Prostate gland (tissue), 2 donors: ENCODE results near the gene ARID5A. TPM values are rescaled to one million over a fixed set of nuclear protein-coding genes. Genes with fewer than 3 reads are reported as not detected.

Experiments used
- DNase-seq: peaks from one replicate; pipeline ENCODE4 v3.0.0-alpha.2; 2019; ENCODE audit warnings: low spot score
- H3K27ac ChIP-seq, 2 donors: fragments of 200-600 bp; sonication (generic); 2 replicates each; pipeline ENCODE4 v1.5.1; 2017 to 2019
- H3K27me3 ChIP-seq: fragments of 200-600 bp; sonication (generic); replicated peaks from 2 replicates; pipeline ENCODE4 v1.5.1; 2019; ENCODE audit not compliant: insufficient read depth
- H3K36me3 ChIP-seq, 2 donors: fragments of 200-600 bp; sonication (generic); 1 replicate in 1 of 2; 2 replicates in 1 of 2; pipeline versions ENCODE4 v1.5.1 to v1.8.1; 2017 to 2019
- H3K4me1 ChIP-seq: fragments of 200-600 bp; sonication (generic); replicated peaks from 2 replicates; pipeline ENCODE4 v1.5.1; 2019
- H3K4me3 ChIP-seq, 2 donors: fragments of 200-600 bp; sonication (generic); 2 replicates each; pipeline ENCODE4 v1.5.1; 2017 to 2019
- H3K9me3 ChIP-seq: fragments of 200-600 bp; sonication (generic); 2 replicates; pipeline ENCODE4 v1.5.1; 2017
- POLR2A ChIP-seq: fragments of 450-650 bp; IDR thresholded peaks from one replicate; pipeline ENCODE4 v1.6.1; 2016; ENCODE audit warnings: antibody characterized with exemption, mild to moderate bottlenecking
- POLR2AphosphoS5 ChIP-seq: sonication (generic); formaldehyde crosslinking; IDR thresholded peaks from one replicate; pipeline ENCODE4 v1.6.1; 2017; ENCODE audit warnings: antibody characterized with exemption
- WGBS: methylation state at CpG from one replicate; pipeline ENCODE4 v1.1.5; 2018; 5-methylcytosine and 5-hydroxymethylcytosine counted together
- intact Hi-C: fragments of 100-400 bp; cut with DNase I; formaldehyde crosslinking; loops from one replicate; pipeline ENCODE4 v1.14.2; 2022
- total RNA-seq, 2 donors: library from RNA; depleted of rRNA; stranded (reverse); fragments of >200 nt; gene quantifications; one replicate each; pipeline ENCODE4 v1.1.0, GENCODE V29; 2016
- TF ChIP-seq, protein P1 (sequence below), 4 experiments: fragments of 200-600 bp in 2 of 4; fragments of 450-650 bp in 2 of 4; sonication (generic) in 2 of 4; IDR thresholded peaks; 1 replicate in 3 of 4; 2 replicates in 1 of 4; pipeline ENCODE4 v1.5.1; 2016 to 2019; ENCODE audit warnings: antibody characterized with exemption in 4 of 4, mild to moderate bottlenecking in 2 of 4, moderate library complexity in 2 of 4

Gene ARID5A
- total RNA-seq, 2 donors from 2014 or later = 23.0 to 54.6 TPM

DNA sequence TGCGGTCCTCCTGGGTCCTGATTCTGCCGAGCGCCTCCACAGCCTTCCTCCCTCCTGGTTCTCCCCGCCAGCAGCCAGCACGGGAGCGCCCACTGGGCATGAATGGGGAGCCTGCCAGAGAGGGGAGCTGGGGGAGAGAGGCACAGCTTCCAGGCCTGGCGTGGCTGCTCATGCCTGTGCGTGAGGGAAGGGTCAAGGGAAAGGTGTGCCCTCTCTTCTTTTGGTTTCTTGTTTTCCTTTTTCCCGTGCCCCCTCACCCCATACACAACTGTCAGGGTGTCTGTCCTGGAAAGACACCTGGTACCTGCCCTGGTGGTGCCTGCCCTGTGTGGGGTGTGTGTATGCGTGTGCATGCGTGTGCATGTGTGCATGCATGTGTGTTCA is 26.7 kb upstream of the ARID5A start:
- DNase-seq = no peak
- Histone ChIP-seq H3K27ac (no peak overlapping the region), H3K36me3 (no peaks in the 10 kb centered on the region), H3K4me1 (no peaks in the 10 kb centered on the region), H3K9me3 (no peaks in the 10 kb centered on the region), H3K4me3 (no peak overlapping the region), H3K27me3 (no peaks in the 10 kb centered on the region)
- 49% methylated on average over 11 of the region's 11 CpGs for whole genome bisulfite sequencing
- intact Hi-C loops = loop anchor here (2.0 to 10.0 kb wide), 3 partner anchors 42 to 205 kb away; partner anchors contain the start of gene SNRNP200
- no peak for TF ChIP-seq POLR2AphosphoS5
- no peak for TF ChIP-seq POLR2A
- TF ChIP-seq, protein P1, sequence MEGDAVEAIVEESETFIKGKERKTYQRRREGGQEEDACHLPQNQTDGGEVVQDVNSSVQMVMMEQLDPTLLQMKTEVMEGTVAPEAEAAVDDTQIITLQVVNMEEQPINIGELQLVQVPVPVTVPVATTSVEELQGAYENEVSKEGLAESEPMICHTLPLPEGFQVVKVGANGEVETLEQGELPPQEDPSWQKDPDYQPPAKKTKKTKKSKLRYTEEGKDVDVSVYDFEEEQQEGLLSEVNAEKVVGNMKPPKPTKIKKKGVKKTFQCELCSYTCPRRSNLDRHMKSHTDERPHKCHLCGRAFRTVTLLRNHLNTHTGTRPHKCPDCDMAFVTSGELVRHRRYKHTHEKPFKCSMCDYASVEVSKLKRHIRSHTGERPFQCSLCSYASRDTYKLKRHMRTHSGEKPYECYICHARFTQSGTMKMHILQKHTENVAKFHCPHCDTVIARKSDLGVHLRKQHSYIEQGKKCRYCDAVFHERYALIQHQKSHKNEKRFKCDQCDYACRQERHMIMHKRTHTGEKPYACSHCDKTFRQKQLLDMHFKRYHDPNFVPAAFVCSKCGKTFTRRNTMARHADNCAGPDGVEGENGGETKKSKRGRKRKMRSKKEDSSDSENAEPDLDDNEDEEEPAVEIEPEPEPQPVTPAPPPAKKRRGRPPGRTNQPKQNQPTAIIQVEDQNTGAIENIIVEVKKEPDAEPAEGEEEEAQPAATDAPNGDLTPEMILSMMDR (IDR thresholded peaks at IDR 0.05) = no peak

DNA sequence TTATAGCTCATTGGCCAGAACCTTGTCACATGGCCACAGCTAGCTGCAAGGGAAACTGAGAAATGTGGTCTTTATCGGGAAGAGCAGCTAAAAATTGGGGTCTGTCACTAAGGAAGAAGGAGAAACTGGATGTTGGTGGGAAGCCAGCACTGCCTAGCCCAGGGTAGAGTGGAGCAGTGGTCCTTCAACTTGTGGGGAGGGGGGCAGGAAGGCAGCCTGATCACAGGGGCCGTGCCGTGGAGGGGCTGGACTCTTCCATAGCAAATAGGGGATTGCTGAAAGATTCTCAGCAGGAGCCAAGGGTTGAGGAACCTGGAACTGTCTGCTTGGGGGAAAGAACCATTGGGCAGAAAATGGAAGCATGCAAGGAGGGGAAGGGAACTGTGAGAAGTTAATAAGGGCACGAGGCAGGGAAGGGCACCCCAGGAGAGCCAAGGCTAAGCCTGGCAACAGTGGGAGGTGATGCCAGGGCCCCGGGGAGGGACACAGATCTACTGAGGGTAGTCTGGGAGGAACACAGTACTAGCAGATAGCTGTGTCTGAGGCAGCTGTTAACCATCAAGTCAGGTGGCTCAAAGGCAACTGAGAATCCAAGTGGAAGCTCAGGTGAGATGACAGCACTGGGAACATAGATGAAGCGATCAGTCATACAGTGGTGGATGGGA is 25.5 kb upstream of the ARID5A start:
- no peaks in the 10 kb centered on the region for H3K4me1 ChIP-seq
- DNase-seq = no peak
- H3K27ac ChIP-seq = no peak overlapping the region
- H3K36me3 ChIP-seq = no peaks in the 10 kb centered on the region
- no peak overlapping the region for H3K4me3 ChIP-seq
- no peaks in the 10 kb centered on the region for H3K9me3 ChIP-seq
- no peak for TF ChIP-seq POLR2A
- TF ChIP-seq, protein P1 (IDR thresholded peaks at IDR 0.05) = no peak
- intact Hi-C loops = no loop called here
- 84% methylated on average over 6 of the region's 6 CpGs for WGBS
- no peaks in the 10 kb centered on the region for H3K27me3 ChIP-seq

DNA sequence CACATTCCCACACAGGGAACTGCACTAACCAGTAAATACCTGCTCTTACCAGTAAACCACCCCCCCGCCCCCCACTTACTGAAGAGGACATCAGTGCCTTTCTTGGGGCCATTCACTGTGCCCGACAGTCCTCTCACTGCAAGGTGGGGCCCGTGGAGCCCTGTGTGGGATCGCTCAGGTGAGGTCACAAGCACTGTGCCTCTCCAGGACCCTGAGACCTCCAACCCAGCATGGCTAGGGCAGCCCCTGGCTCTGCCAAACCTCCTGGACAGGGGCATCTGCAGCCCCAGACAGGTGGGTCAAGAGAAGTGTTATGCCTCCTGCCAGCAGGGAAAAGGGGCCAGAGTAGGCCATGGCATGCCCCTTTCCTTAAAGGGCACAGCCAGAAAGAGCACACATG is 24.7 kb upstream of the ARID5A start:
- intact Hi-C loops = no loop called here
- Histone ChIP-seq H3K9me3 (no peaks in the 10 kb centered on the region), H3K4me1 (no peaks in the 10 kb centered on the region), H3K36me3 (no peaks in the 10 kb centered on the region), H3K27me3 (no peaks in the 10 kb centered on the region), H3K27ac (no peak overlapping the region), H3K4me3 (no peak overlapping the region)
- no peak for DNase-seq
- TF ChIP-seq POLR2A (no peak), POLR2AphosphoS5 (no peak)
- TF ChIP-seq, protein P1 (IDR thresholded peaks at IDR 0.05) = no peak
- WGBS = 90% methylated on average over 4 of the region's 4 CpGs

DNA sequence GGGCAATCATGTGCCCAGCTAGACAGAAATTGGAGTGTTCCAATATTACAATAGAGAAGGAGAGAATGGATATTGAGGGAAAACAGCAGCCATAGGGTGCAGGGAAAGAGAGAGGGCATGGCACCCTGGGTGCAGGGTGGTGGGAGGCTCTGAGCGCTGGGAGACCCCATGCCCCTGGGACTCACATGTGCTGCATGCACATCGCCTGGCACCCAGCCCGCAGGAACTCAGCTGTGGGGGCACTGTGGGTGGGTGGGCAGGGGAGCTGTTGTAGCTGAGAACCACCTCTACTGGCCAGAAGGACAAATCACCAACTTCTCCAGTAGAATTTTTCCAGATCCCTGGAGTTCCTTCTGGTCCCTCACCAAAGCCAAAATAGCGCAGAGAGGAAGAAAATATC is 24.2 kb upstream of the ARID5A start:
- intact Hi-C loops = no loop called here
- H3K27me3 ChIP-seq = no peaks in the 10 kb centered on the region
- TF ChIP-seq POLR2A (no peak), POLR2AphosphoS5 (no peak)
- TF ChIP-seq, protein P1 (IDR thresholded peaks at IDR 0.05) = no peak
- H3K27ac ChIP-seq = no peak overlapping the region
- H3K4me3 ChIP-seq = no peak overlapping the region
- H3K36me3 ChIP-seq = no peaks in the 10 kb centered on the region
- no peak for DNase-seq
- 84% methylated on average over 4 of the region's 4 CpGs for WGBS
- H3K4me1 ChIP-seq = no peaks in the 10 kb centered on the region
- no peaks in the 10 kb centered on the region for H3K9me3 ChIP-seq

DNA sequence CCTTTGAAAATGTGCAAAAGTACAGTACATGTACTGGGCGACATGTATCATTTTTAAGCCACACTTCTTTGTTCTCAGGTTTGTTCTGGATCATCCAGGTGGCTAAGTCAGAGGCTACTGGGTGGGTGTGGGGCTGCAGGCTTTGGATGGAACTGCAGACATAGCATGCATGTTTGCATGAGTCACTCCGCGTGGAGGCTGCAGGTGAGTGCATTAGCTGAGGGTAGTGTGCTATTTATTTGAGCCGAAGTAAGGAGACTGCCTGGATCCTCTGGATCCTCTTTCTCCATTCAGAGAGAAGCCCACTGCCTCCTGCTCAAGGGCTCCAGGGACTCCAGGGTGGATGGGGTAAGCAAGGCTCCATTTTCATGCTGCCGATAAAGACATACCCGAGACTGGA is 22.0 kb upstream of the ARID5A start:
- Histone ChIP-seq H3K36me3 (no peaks in the 10 kb centered on the region), H3K27ac (no peak overlapping the region), H3K27me3 (no peaks in the 10 kb centered on the region), H3K4me3 (no peak overlapping the region), H3K4me1 (no peaks in the 10 kb centered on the region), H3K9me3 (no peaks in the 10 kb centered on the region)
- TF ChIP-seq, protein P1 (IDR thresholded peaks at IDR 0.05) = no peak
- no peak for TF ChIP-seq POLR2AphosphoS5
- TF ChIP-seq POLR2A = no peak
- WGBS = 84% methylated on average over 6 of the region's 6 CpGs
- DNase-seq = no peak
- intact Hi-C loops = no loop called here
